Hematopoietic multipotent progenitor cell treated with erythropoietin and hydrocortisone succinate and interleukin-3 and kit ligand, for 4 days (in vitro differentiated cells): ENCODE data around the gene PKDREJ.

Experiments used
- DNase-seq: peaks from one replicate; pipeline ENCODE4 v3.0.0-alpha.2; 2015

Gene PKDREJ

DNA sequence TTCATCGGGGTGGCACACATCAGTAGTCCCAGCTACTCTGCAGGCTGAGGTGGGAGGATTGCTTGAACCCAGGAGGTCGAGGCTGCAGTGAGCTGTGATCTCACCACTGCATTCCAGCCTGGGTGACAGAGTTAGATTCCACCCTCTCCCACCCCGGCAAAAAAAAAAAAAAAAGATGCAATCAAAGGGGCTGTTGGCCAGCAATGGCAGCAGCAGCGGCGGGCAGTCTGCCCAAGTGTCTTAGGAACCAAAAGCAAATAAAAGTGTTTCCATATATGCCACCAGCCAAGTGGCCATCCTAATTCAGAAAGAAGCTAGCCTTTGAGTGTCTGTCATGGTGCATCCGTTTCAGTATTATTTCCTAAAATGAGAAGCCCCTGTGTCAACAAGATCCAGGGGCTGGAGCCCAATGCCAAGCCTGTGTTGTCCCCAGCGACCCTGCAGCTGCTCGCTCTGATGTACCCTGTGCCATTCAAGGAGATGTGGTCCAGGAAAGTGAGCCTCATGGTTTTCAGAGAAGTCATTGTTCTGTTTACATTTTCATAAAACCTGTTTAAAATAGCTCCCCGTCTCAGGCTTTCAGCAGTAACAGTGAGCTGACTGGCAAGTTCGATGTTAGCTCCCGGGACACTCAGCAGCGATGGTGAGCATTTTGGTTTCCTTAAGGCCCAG, 25.6 kb downstream of the PKDREJ start:
- DNase-seq: no peak

- DNase-seq: peak; percentile 79
Observed at GRCh38 chr22:46234969-46235368, 28.2 kb downstream of the PKDREJ start.

GRCh38 chr22:46233231-46233630, 29.9 kb downstream of the PKDREJ start:
- peak; percentile 86 for DNase-seq

GRCh38 chr22:46230262-46230901, 32.8 kb downstream of the PKDREJ start:
- DNase-seq: peak; percentile 31

DNA sequence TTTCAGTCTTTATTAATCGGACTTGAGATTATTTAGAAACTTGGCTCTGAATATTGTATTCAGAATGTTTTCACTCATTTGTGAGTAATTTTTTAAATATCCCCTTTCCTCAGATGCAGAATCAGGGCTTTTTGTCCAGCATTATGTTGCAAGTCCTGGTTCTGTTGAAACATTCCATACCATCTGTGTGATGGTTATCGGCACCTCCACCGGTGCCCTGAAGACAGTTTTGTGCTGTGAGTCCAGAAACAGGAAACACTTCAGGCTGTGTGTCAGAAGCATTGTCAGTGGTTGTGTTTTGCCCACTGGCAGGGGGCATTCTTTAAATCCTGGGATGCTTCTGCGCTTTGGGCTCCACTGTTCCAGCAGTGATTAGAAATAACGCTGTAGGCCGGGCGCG, 33.4 kb downstream of the PKDREJ start:
- peak; percentile 51 for DNase-seq

GRCh38 chr22:46226577-46226976, 36.6 kb downstream of the PKDREJ start:
- DNase-seq: no peak

- DNase-seq: no peak
Observed at GRCh38 chr22:46225631-46226030, 37.5 kb downstream of the PKDREJ start.

DNA sequence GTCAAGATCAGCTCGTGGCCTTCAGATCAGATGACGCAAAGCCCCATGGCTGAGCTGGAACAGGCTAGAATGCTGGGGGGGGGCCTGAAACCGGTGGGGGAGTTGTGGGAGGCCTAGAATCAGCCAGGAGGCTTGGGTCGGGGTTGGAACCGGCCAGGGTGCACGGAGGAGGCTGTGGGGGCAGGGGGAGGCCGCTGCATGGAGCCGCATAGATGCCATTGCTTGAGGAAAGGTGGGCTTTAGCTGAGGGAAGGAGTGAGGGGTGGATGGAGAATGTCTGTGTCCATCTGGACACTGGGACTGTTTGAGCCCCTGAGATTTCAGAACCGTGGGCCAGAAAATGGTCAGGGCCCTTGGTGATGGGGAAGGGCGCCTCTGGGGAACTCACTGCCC, 38.2 kb downstream of the PKDREJ start:
- no peak for DNase-seq

- no peak for DNase-seq
Observed at GRCh38 chr22:46224044-46224897, 38.9 kb downstream of the PKDREJ start.

DNA sequence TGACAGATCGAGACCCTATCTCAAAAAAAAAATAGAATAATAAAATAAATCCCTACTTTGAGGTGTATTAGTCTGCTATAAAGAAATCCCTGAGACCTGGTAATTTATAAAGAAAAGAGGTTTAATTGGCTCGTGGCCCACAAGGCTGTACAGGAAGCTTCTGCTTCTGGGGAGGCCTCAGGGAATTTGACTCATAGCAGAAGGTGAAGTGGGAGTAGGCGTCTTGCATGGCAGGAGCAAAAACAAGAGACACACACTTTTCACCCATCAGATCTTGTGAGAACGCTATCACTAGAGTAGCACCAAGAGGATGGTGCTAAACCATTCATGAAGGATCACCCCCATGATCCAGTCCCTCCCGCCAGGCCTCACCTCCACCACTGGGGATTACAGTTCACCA, 42.2 kb downstream of the PKDREJ start:
- no peak for DNase-seq

DNA sequence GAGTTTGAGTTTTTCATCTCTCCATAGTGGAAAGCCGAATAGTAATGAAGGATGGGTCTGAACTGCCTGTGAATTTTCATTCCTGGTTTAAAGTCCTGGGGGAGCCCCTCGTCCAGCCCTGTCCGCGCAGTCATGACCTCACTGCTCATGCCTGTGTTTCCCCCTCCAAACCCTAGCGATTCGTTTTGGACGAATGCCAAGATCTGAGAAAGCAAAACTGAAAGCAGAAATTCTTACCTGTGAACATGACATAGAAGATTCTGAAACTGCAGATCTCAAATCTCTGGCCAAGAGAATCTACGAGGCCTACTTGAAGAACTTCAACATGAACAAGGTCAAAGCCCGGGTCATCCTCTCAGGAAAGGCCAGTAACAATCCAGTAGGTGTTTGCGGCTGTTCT, 43.5 kb downstream of the PKDREJ start:
- no peak for DNase-seq

- DNase-seq: no peak
Observed at GRCh38 chr22:46214616-46215015, 48.5 kb downstream of the PKDREJ start.

DNA sequence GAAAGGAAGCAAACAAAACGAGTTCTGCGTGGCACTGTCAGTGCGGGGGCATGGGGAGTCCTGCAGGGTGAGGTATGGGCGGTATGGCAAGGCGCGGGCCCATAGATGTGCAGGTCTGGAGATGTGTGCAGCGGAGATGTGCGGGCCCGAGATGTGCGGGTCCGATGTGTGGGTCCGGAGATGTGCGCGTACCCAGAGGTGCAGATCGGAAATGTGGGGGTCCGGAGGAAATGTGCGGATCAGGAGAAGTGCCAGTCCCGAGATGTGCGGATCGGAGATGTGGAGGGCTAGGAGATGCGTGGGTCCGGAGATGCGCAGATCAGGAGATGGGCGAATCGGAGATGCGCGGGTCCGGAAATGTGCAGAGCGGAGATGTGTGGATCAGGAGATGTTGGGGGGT, 49.0 kb downstream of the PKDREJ start:
- DNase-seq: no peak

DNA sequence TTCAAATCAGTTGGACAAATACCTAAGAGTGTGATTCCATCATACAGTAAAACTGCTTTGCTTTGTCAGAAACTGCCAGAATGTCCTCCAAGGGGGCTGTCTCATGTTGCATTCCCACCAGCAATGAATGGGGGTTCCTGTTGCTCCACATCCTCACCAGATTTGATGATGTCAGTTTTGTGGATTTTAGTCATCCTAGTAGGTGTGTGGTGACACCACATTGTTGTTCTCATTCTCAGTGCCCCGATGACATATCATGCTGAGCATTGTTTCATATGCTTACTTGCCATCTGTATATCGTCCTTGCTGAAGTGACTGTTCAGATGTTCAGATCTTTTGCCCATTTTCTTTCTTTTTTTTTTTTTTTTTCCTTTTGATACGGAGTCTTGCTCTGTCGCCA, 50.1 kb downstream of the PKDREJ start:
- no peak for DNase-seq

GRCh38 chr22:46212195-46212594, 50.9 kb downstream of the PKDREJ start:
- DNase-seq: no peak

- no peak for DNase-seq
Observed at GRCh38 chr22:46209262-46209661, 53.9 kb downstream of the PKDREJ start.
